OCI-LY7 (cell line): ENCODE measurements around the gene FLG. TPM values are rescaled to one million over a fixed set of nuclear protein-coding genes. Genes with fewer than 3 reads are reported as not detected.
"Not testable (repeated sequence)": the region's sequence is repeated elsewhere in the genome, so short reads cannot be mapped to it uniquely, and the experiment has no call there.

Experiments
- BruUV-seq: library from RNA; stranded (reverse); fragments of 400-500 nt; replicated peaks from 2 replicates; lab custom pipeline; 2021; lab: Mats Ljungman, UMichigan
- CTCF ChIA-PET: fragments of 300-600 bp; sonication (Branson Sonifier 250); formaldehyde crosslinking; loops from one replicate; lab custom pipeline; 2022; ENCODE audit warnings: antibody characterized with exemption; ENCODE audit not compliant: unreplicated experiment; lab: Charles Lee
- POLR2A ChIA-PET: fragments of 300-600 bp; sonication (Branson Sonifier 250); formaldehyde crosslinking; loops from one replicate; lab custom pipeline; 2022; ENCODE audit warnings: antibody characterized with exemption; lab: Charles Lee
- DNase-seq: peaks from one replicate; pipeline ENCODE4 v3.0.0-alpha.2; 2015; ENCODE audit warnings: low spot score
- H2AFZ ChIP-seq: fragments of 200-600 bp; sonication (generic), shearing (Covaris generic); 2 replicates; pipeline ENCODE4 v1.6.1; 2014; ENCODE audit warnings: mild to moderate bottlenecking, antibody characterized with exemption, low read length, moderate library complexity
- H3K27ac ChIP-seq: fragments of 200-600 bp; sonication (generic); 2 replicates; pipeline ENCODE4 v1.5.1; 2014; ENCODE audit warnings: mixed run types, low read depth, mild to moderate bottlenecking, moderate library complexity, low read length, inconsistent platforms; ENCODE audit not compliant: poor library complexity, severe bottlenecking
- H3K36me3 ChIP-seq: fragments of 200-600 bp; sonication (generic); 2 replicates; pipeline ENCODE4 v1.6.1; 2014; ENCODE audit warnings: mild to moderate bottlenecking, antibody characterized with exemption, low read length, moderate library complexity, mixed read lengths; ENCODE audit not compliant: insufficient read depth
- H3K4me1 ChIP-seq: fragments of 200-600 bp; sonication (generic); 2 replicates; pipeline ENCODE4 v1.5.1; 2014; ENCODE audit warnings: mild to moderate bottlenecking, low read length; ENCODE audit not compliant: insufficient read depth, poor library complexity, severe bottlenecking
- H3K4me2 ChIP-seq: fragments of 200-600 bp; sonication (generic); 2 replicates; pipeline ENCODE4 v1.6.1; 2014; ENCODE audit warnings: mild to moderate bottlenecking, low read length
- H3K4me3 ChIP-seq: fragments of 200-600 bp; sonication (generic); 2 replicates; pipeline ENCODE4 v1.5.1; 2014; ENCODE audit warnings: mild to moderate bottlenecking, low read depth, low read length; ENCODE audit not compliant: poor library complexity, severe bottlenecking
- H3K79me2 ChIP-seq: fragments of 200-600 bp; sonication (generic); 2 replicates; pipeline ENCODE4 v1.6.1; 2016; ENCODE audit warnings: low read depth, mild to moderate bottlenecking, low read length, moderate library complexity, mixed read lengths; ENCODE audit not compliant: insufficient read depth
- H3K9me2 ChIP-seq: fragments of 200-600 bp; sonication (generic); 2 replicates; pipeline ENCODE4 v1.6.1; 2016; ENCODE audit warnings: mild to moderate bottlenecking, low read length, mixed read lengths; ENCODE audit not compliant: insufficient read depth
- H3K9me3 ChIP-seq: fragments of 200-600 bp; sonication (generic); 2 replicates; pipeline ENCODE4 v1.6.1; 2014; ENCODE audit warnings: mild to moderate bottlenecking, mixed run types, low read length, mixed read lengths
- H4K20me1 ChIP-seq: fragments of 200-600 bp; sonication (generic); 2 replicates; pipeline ENCODE4 v1.6.1; 2014; ENCODE audit warnings: mild to moderate bottlenecking, antibody characterized with exemption, low read length, moderate library complexity, mixed read lengths; ENCODE audit not compliant: insufficient read depth
- CTCF ChIP-seq: fragments of 200-600 bp; sonication (generic); conservative IDR thresholded peaks from 2 replicates; pipeline ENCODE4 v1.5.1; 2014; ENCODE audit warnings: mild to moderate bottlenecking, antibody characterized with exemption, low read length, moderate library complexity, mixed read lengths
- EZH2phosphoT487 ChIP-seq: fragments of 200-600 bp; sonication (generic); IDR thresholded peaks from 2 replicates; pipeline ENCODE4 v1.6.1; 2018; ENCODE audit warnings: low read depth, borderline replicate concordance, mild to moderate bottlenecking, mixed run types, antibody characterized with exemption, low read length, moderate library complexity, mixed read lengths
- intact Hi-C: fragments of 100-400 bp; cut with micrococcal nuclease; formaldehyde crosslinking; loops from one replicate; pipeline ENCODE4 v1.10.0; 2022; ENCODE audit not compliant: unreplicated experiment
- total RNA-seq, 2 experiments: library from RNA; depleted of rRNA in 1 of 2; stranded (reverse); fragments of >200 nt in 1 of 2; shearing (Covaris generic) in 1 of 2; gene quantifications; 2 replicates each; pipeline ENCODE4 v1.2.3, GENCODE V29; 2014 to 2022

FLG gene
- total RNA-seq, 2 experiments from 2014 or later, result not detected

- ChIA-PET POLR2A (no interaction called here), CTCF (no interaction called here)
- no TSS peak for BruUV-seq
- H3K36me3 ChIP-seq, result no peaks in the 10 kb centered on the region
- H3K4me2 ChIP-seq, result no peak overlapping the region
- H3K9me2 ChIP-seq, result no peaks in the 10 kb centered on the region
- H3K27ac ChIP-seq, result no peak overlapping the region
- intact Hi-C loops, result no loop called here
- H3K4me1 ChIP-seq, result no peaks in the 10 kb centered on the region
- no peaks in the 10 kb centered on the region for H4K20me1 ChIP-seq
- TF ChIP-seq CTCF (no peak), EZH2phosphoT487 (no peak)
- no peak overlapping the region for H2AFZ ChIP-seq
- H3K9me3 ChIP-seq, result no peaks in the 10 kb centered on the region
- no peak for DNase-seq
- no peaks in the 10 kb centered on the region for H3K79me2 ChIP-seq
- H3K4me3 ChIP-seq, result no peak overlapping the region
These were observed 3.9 kb upstream of the FLG start for GRCh38 chr1:152328801-152329391.

GRCh38 chr1:152313970-152314369 lies 11.1 kb downstream of the FLG start:
- intact Hi-C loops, result no loop called here
- Histone ChIP-seq H2AFZ (no peak overlapping the region), H3K9me2 (no peaks in the 10 kb centered on the region), H3K79me2 (no peaks in the 10 kb centered on the region), H3K27ac (no peak overlapping the region), H3K36me3 (no peaks in the 10 kb centered on the region), H4K20me1 (no peaks in the 10 kb centered on the region), H3K4me2 (no peak overlapping the region), H3K9me3 (no peaks in the 10 kb centered on the region), H3K4me3 (no peak overlapping the region), H3K4me1 (no peaks in the 10 kb centered on the region)
- BruUV-seq, result no TSS peak
- ChIA-PET CTCF (no interaction called here), POLR2A (no interaction called here)
- DNase-seq, result no peak
- no peak for TF ChIP-seq EZH2phosphoT487
- no peak for TF ChIP-seq CTCF

GRCh38 chr1:152313319-152313801 lies 11.7 kb downstream of the FLG start:
- TF ChIP-seq CTCF, result no peak
- TF ChIP-seq EZH2phosphoT487, result no peak
- no peak overlapping the region for H3K4me2 ChIP-seq
- H3K27ac ChIP-seq, result no peak overlapping the region
- H3K9me2 ChIP-seq, result no peaks in the 10 kb centered on the region
- ChIA-PET CTCF (no interaction called here), POLR2A (no interaction called here)
- no peaks in the 10 kb centered on the region for H3K36me3 ChIP-seq
- no peak overlapping the region for H3K4me3 ChIP-seq
- DNase-seq, result no peak
- no TSS peak for BruUV-seq
- no peaks in the 10 kb centered on the region for H3K79me2 ChIP-seq
- intact Hi-C loops, result no loop called here
- no peaks in the 10 kb centered on the region for H3K4me1 ChIP-seq
- H4K20me1 ChIP-seq, result no peaks in the 10 kb centered on the region
- H3K9me3 ChIP-seq, result no peaks in the 10 kb centered on the region
- H2AFZ ChIP-seq, result no peak overlapping the region

- H3K9me3 ChIP-seq, H3K79me2 ChIP-seq, H3K9me2 ChIP-seq, BruUV-seq, POLR2A ChIA-PET, H2AFZ ChIP-seq, H3K27ac ChIP-seq, H3K4me3 ChIP-seq, H3K36me3 ChIP-seq, H3K4me1 ChIP-seq, intact Hi-C loops, CTCF ChIA-PET, H3K4me2 ChIP-seq, H4K20me1 ChIP-seq, DNase-seq: not testable (repeated sequence)
These were observed 12.9 kb downstream of the FLG start for GRCh38 chr1:152312169-152312568.
